Glutamatergic neuron (in vitro differentiated cells): ENCODE data around the gene GABPB2. TPM values are rescaled to one million over a fixed set of nuclear protein-coding genes. Genes with fewer than 3 reads are reported as not detected.
A peak's percentile ranks its signal among the peaks of the same experiment; 100 is the strongest.

Experiments
- DNase-seq: peaks from one replicate; pipeline ENCODE4 v3.0.0; 2022
- H3K27ac Mint-ChIP-seq: one replicate; pipeline ENCODE4 v1.8.0; 2020; ENCODE audit warnings: mild to moderate bottlenecking, mixed read lengths, inconsistent platforms; ENCODE audit not compliant: unreplicated experiment
- H3K27me3 Mint-ChIP-seq: one replicate; pipeline ENCODE4 v1.8.0; 2020; ENCODE audit warnings: mild to moderate bottlenecking, moderate library complexity, mixed read lengths, inconsistent platforms; ENCODE audit not compliant: unreplicated experiment
- H3K36me3 Mint-ChIP-seq: one replicate; pipeline ENCODE4 v1.8.0; 2020; ENCODE audit warnings: mild to moderate bottlenecking, mixed read lengths, inconsistent platforms; ENCODE audit not compliant: unreplicated experiment
- H3K4me1 Mint-ChIP-seq: one replicate; pipeline ENCODE4 v1.8.0; 2020; ENCODE audit warnings: mild to moderate bottlenecking, low read depth, mixed read lengths, inconsistent platforms; ENCODE audit not compliant: unreplicated experiment
- H3K4me3 Mint-ChIP-seq: one replicate; pipeline ENCODE4 v1.8.0; 2020; ENCODE audit warnings: mild to moderate bottlenecking, mixed read lengths, inconsistent platforms; ENCODE audit not compliant: unreplicated experiment
- H3K9me3 Mint-ChIP-seq: one replicate; pipeline ENCODE4 v1.8.0; 2020; ENCODE audit warnings: mild to moderate bottlenecking, moderate library complexity, mixed read lengths, inconsistent platforms; ENCODE audit not compliant: unreplicated experiment
- total RNA-seq: library from RNA; stranded (reverse); fragmentation: NEBNext Ultra II Directional; extraction: Animal tissue kit (Norgen Biotek cat#: 25700); gene quantifications from one replicate; pipeline ENCODE4 v1.2.1, GENCODE V29; 2021; ENCODE audit not compliant: unreplicated experiment
- TF ChIP-seq, protein P1 (sequence below): fragments of 200-600 bp; sonication (generic); IDR thresholded peaks from one replicate; pipeline ENCODE4 v1.5.0; 2021; ENCODE audit not compliant: partially characterized antibody, unreplicated experiment

GABPB2 gene
- total RNA-seq, 1 donor from 2014 or later, result 5.4 TPM

DNA sequence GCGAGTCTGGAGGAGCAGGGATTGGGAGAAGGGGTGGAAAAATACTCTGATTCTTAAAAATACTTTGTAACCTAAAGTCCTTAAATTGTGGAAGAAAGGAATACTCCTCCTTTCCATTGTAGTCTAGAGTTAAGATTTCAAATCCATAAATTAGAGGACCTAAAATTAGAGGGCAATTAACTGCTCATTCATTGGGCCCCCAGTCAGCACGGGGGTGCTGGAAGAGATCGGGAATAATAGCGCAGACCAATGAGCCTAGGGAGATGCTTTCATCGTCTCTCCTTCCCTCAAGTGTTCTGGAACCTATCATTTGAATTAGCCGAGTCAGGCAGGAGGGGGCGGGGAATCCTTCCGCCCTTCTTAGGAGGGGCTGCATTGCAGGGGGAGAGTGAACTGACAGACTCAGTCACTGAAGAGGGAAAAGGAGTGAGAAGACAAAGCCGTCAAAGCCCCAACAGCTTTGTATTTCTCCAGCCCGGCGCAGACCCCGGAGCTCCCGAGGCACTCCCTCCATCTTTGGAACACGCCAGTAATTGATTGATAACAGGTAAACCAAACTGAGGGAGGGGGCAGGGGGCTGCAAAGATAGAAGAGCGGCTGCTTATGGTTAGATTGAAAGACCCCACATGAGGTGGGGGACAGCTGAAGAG lies 10.4 kb upstream of the GABPB2 start, which contains the start of gene MLLT11:
Gene MLLT11, plus strand, starts transcription at position 391 of the 650 bp plus-strand sequence. CDS start 6,828 bp downstream, outside the sequence.
- peak; percentile 88 for DNase-seq
- TF ChIP-seq, protein P1, sequence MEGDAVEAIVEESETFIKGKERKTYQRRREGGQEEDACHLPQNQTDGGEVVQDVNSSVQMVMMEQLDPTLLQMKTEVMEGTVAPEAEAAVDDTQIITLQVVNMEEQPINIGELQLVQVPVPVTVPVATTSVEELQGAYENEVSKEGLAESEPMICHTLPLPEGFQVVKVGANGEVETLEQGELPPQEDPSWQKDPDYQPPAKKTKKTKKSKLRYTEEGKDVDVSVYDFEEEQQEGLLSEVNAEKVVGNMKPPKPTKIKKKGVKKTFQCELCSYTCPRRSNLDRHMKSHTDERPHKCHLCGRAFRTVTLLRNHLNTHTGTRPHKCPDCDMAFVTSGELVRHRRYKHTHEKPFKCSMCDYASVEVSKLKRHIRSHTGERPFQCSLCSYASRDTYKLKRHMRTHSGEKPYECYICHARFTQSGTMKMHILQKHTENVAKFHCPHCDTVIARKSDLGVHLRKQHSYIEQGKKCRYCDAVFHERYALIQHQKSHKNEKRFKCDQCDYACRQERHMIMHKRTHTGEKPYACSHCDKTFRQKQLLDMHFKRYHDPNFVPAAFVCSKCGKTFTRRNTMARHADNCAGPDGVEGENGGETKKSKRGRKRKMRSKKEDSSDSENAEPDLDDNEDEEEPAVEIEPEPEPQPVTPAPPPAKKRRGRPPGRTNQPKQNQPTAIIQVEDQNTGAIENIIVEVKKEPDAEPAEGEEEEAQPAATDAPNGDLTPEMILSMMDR, result no peak
- H3K27me3 Mint-ChIP-seq, result peaks cover 36% of the 10 kb centered on the region
- H3K4me3 Mint-ChIP-seq, result peak within 1 kb of the TSS; percentile 93
- peak within 1 kb of the TSS; percentile 98 for H3K27ac Mint-ChIP-seq
- H3K4me1 Mint-ChIP-seq, result peaks cover 23% of the 10 kb centered on the region
- peaks cover 27% of the 10 kb centered on the region for H3K36me3 Mint-ChIP-seq
- peaks cover 54% of the 10 kb centered on the region for H3K9me3 Mint-ChIP-seq

DNA sequence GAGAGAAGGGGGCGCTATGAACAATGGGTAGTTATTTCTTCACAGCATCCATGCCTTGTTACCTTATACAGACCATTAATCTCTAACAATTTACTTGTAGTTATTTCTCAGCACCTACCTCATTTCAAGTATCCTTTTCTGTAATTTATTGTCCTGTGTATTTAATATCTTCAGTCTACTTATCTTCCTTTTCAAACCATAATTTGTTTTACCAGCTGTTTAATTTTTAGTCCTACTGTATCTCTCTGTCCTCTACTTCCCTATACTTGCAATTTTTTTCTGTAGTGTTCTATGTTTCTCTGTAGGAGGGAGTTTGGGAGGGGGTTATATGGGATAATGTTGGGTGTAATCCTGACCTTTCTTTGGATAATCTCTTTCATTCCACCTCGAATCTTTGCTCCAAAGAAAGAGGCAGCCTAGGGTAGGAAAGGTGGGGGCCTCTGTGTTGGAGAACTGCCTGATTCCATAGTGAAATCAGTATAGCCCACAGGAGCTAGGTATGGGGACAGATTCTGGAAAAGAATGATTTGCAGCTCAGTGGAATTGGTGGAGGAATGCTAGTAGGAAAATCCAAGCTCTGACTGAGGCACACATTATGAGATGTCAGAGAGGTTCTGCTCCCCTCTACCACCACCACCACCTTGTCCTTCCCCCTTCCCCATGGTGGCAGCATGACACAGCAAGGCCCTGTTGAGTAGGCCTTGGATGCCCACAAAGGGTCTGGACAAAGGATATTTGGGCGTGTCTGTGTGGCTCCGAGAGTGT lies 9.7 kb upstream of the GABPB2 start:
- peaks cover 38% of the 10 kb centered on the region for H3K27me3 Mint-ChIP-seq
- peaks cover 54% of the 10 kb centered on the region for H3K9me3 Mint-ChIP-seq
- TF ChIP-seq, protein P1, result no peak
- peak overlapping the region; percentile 98 for H3K27ac Mint-ChIP-seq
- H3K4me3 Mint-ChIP-seq, result peak overlapping the region; percentile 93
- H3K4me1 Mint-ChIP-seq, result peaks cover 27% of the 10 kb centered on the region
- peak; percentile 64 for DNase-seq
- peaks cover 32% of the 10 kb centered on the region for H3K36me3 Mint-ChIP-seq

DNA sequence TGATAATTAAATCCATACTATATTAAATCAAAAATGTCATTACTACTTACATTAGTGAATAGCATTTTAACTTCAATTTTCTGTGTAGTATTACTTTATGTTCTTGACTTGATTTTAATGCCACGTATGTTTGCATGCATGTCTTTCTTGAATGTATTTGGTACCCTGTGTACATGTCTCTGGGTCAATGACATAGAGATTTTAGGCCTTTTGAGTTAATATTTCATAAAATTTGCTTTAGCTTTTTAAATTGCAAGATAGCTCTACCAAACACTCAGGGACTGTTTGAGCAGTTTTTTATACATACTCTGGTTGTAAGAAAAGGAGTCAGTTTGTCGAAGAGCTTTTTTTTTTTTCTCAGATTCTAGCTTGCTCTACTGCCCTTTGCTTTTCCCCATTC lies 8.9 kb upstream of the GABPB2 start:
- DNase-seq, result no peak
- peaks cover 30% of the 10 kb centered on the region for H3K36me3 Mint-ChIP-seq
- peak overlapping the region; percentile 98 for H3K27ac Mint-ChIP-seq

DNA sequence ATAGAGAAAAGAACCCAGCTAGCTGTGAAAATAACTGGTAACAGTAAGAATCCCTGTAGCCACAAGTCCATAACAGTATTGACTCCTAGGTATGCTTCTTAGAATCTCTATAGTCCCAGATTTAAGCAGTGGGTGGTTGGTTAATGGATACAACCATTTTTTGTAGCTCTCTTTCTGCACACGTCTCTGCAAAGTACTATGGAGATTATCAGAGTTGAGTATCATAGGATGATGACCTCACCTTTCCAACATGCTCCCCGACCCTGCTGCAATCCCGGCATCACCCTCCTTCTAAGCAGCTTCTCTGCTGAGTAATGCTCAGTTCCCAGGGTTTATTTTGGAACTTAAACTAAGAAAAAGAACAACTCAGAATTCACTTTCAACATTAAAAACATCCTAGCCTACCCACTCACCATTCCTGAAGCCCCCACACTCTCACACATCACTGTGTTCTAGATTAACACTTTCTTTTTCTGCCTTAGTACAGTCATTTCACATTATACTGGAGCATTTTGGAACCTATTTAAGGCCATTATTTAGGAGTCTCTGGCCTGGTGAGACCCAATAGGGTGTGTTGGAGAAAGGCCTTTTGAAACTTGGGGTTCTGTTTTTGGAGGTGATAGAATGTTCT lies 7.7 kb upstream of the GABPB2 start:
- TF ChIP-seq, protein P1, result no peak
- peaks cover 51% of the 10 kb centered on the region for H3K9me3 Mint-ChIP-seq
- peaks cover 27% of the 10 kb centered on the region for H3K36me3 Mint-ChIP-seq
- H3K4me3 Mint-ChIP-seq, result peak overlapping the region; percentile 93
- peak overlapping the region; percentile 98 for H3K27ac Mint-ChIP-seq
- peaks cover 25% of the 10 kb centered on the region for H3K4me1 Mint-ChIP-seq
- H3K27me3 Mint-ChIP-seq, result peaks cover 39% of the 10 kb centered on the region
- DNase-seq, result no peak

More for the DNA sequence above, 8.9 kb upstream of the GABPB2 start:
- peaks cover 54% of the 10 kb centered on the region for H3K9me3 Mint-ChIP-seq
- peaks cover 28% of the 10 kb centered on the region for H3K4me1 Mint-ChIP-seq
- H3K4me3 Mint-ChIP-seq, result peak overlapping the region; percentile 93
- TF ChIP-seq, protein P1, result no peak
- H3K27me3 Mint-ChIP-seq, result peaks cover 43% of the 10 kb centered on the region
